HFF-Myc (cell line): Measurements from ENCODE around the gene TM2D3.

Source experiments
- DNase-seq: peaks from one replicate; pipeline ENCODE4 v3.0.0-alpha.2; 2011; ENCODE audit warnings: low read depth; ENCODE audit errors: extremely low read depth
- H3K4me3 ChIP-seq: replicated peaks from 2 replicates; pipeline ENCODE4 v1.5.1; 2011; ENCODE audit warnings: low read depth, mild to moderate bottlenecking, control low read depth, low read length
- TF ChIP-seq, protein P1 (sequence below): IDR thresholded peaks from 2 replicates; pipeline ENCODE4 v1.5.1; 2012; ENCODE audit warnings: mild to moderate bottlenecking, low read depth, low read length, control low read depth; ENCODE audit errors: missing control alignments

The TM2D3 gene

DNA sequence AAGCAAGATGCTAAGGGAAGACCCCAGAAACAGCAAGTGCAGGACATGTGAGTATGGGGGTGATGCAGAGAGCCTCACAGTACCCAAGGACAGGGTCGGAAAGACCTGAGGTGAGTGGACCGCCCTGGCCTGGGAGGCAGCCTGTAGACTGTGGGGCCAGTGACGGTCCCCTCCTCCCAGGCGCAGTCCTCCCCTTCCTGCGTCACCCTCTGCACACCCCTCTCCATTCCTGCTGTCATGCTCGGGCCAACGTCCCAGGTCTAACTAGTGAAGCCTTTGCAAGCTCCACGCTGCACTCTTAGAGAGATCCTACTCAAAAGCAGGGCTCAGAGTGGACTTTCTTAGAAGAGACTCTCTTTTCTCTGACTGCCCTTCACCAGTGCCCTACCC is 41.6 kb downstream of the TM2D3 start:
- H3K4me3 ChIP-seq: no peak overlapping the region
- TF ChIP-seq, protein P1, sequence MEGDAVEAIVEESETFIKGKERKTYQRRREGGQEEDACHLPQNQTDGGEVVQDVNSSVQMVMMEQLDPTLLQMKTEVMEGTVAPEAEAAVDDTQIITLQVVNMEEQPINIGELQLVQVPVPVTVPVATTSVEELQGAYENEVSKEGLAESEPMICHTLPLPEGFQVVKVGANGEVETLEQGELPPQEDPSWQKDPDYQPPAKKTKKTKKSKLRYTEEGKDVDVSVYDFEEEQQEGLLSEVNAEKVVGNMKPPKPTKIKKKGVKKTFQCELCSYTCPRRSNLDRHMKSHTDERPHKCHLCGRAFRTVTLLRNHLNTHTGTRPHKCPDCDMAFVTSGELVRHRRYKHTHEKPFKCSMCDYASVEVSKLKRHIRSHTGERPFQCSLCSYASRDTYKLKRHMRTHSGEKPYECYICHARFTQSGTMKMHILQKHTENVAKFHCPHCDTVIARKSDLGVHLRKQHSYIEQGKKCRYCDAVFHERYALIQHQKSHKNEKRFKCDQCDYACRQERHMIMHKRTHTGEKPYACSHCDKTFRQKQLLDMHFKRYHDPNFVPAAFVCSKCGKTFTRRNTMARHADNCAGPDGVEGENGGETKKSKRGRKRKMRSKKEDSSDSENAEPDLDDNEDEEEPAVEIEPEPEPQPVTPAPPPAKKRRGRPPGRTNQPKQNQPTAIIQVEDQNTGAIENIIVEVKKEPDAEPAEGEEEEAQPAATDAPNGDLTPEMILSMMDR: no peak
- no peak for DNase-seq

DNA sequence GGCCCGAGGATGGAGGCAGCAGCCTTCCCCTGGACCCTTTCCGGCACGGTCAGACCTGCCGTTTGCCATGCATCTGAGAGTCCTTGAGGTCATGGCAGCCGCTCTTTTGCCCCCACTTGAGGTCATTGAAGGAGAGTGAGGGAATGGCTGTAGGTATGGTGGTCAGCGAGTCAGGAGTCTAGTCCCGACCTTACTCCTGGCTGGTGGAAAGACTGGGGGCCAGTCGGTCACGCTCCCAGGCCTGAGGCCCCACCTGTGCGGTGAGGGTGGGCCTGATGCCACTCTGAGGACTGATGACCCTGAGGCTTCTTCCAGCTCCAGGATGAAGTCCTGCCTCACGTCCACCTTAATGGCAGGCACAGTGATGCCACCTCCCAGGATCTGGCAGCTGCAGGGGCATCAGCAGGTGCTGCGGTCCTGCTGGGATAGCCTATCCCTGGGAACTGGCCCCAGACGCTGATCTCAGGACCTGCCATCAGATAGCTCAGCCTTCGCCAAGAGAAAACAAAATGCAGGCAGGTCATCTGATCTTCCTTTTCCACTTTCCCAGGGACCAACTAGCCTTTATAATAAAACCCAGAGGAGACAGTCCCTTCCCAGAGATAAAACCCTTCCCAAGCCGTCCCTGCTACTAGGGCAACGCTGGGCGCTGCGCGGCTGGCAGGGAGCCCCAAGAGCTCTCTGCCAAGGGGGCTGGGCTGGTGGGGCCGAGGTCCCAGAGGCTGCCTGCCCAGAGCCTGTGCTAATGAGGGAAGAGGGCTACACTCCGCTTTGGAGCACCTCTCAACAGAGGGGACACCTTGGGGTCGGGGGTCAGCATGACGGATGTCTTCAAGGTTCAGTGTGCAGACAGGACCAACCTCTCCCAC is 42.2 kb downstream of the TM2D3 start:
- DNase-seq: no peak
- TF ChIP-seq, protein P1: no peak
- H3K4me3 ChIP-seq: no peak overlapping the region

DNA sequence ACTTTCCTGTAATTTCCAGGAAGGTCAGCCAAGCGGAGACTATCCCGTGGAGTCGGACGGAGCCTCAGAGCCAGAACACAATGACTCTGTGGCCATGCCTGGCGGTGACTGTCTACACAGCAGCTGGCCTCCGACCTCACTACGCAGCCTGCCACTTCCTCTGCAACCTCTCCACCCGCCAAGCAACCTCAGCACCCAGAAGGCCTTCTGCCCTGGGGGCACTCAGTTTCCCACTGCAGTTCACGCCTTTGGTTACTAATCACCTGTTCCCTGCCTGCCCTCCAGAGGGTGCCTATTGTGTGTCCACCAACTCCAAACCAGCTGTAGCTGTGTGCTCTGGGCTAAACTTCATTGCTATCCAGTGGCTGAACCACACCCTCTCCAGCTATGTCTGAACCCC is 44.0 kb downstream of the TM2D3 start:
- no peak overlapping the region for H3K4me3 ChIP-seq
- no peak for DNase-seq
- TF ChIP-seq, protein P1: no peak

DNA sequence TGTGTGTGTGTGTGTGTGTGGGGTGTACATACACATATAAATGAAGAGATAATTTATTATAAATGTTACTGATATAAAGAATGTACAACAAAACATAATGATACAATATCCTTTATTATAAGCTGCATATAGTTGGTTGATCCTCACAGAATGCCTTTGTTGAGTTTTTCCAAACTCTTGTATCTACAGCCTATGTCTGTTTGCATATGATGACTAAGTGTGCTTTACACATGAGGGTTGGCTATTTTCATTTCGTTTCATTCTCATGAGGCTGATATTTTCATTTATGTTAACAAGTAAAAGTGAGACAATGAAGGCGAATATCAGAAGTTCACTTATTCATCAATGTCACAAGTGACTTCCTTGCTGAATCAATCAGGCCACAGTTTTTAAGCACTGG is 45.1 kb downstream of the TM2D3 start:
- H3K4me3 ChIP-seq: no peak overlapping the region
- TF ChIP-seq, protein P1: no peak
- DNase-seq: no peak

DNA sequence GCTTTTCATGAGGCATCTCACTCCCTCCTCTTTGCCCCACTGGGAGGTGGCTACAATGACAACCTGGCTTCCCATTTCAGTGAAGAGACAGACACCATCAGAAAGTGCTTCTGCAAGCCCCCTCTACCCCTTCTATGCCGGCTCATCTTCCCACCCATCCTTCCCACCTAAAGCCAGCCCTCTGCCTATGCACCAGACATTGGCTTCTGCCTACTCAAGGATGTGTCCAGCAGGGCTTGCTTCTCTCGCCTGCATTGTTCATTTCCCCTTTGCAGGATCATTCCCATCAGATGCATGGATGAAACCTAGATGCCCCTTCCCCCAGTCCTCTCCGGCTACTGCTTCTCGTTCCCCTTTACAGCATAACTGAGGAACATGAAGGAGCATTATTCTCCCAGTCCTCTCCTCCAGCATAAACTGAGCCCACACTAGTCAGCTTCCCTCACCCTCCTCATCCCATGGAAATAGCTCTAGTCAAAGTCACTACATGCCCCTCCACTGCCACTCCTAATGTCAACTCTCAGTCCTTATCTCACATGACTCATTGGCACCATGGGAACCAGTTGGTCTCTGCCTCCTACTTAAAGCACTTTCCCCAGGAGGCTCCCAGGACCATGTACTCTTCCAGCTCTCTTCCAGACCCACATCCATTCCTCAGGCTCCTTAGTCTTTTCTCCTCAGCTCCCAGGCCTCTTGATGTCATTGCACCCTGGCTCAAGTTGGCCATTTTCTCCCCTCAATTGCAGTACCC is 47.9 kb downstream of the TM2D3 start:
- no peak for DNase-seq
- H3K4me3 ChIP-seq: no peak overlapping the region
- TF ChIP-seq, protein P1: no peak

DNA sequence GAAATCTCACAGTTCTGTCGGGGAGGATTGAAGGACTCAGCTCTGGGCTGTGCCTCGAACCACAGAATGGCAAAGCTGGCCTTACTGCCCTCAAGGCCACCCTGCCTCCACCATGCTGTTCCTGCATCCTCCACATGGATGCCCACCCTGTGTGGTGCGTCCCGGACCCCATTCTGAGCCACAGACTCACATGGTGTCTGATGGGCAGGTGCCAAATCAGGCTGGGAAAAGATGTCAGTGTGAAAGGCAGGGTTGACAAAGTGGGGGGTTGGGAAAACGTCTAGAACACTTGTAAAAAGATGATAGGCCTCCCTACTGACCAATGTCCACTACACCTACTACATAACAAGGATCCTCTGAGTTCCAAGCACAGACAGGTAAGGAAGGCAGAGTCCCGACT is 49.4 kb downstream of the TM2D3 start:
- TF ChIP-seq, protein P1: no peak
- no peak overlapping the region for H3K4me3 ChIP-seq
- DNase-seq: no peak
